H1 (cell line): Measurements from ENCODE around the gene LSG1. TPM values are rescaled to one million over a fixed set of nuclear protein-coding genes. Genes with fewer than 3 reads are reported as not detected.
"Not testable (repeated sequence)": the region's sequence is repeated elsewhere in the genome, so short reads cannot be mapped to it uniquely, and the experiment has no call there.

ENCODE experiments used
- CTCF ChIA-PET: fragments of 300-600 bp; sonication (Branson Sonifier 250); formaldehyde crosslinking; loops from one replicate; lab custom pipeline; 2021; ENCODE audit not compliant: partially characterized antibody; lab: Charles Lee
- POLR2A ChIA-PET: fragments of 300-600 bp; sonication (Branson Sonifier 250); formaldehyde crosslinking; loops from one replicate; lab custom pipeline; 2021; ENCODE audit warnings: inconsistent platforms; ENCODE audit not compliant: partially characterized antibody; lab: Charles Lee
- DNase-seq, 2 experiments: peaks; one replicate each; pipeline versions ENCODE4 v3.0.0 to v3.0.0-alpha.2; 2010 to 2022; ENCODE audit warnings: low spot score in 2 of 2, low read depth in 1 of 2, mixed read lengths in 1 of 2
- FAIRE-seq: peaks from 2 replicates; lab custom pipeline; 2011; peaks lifted over from hg19 to GRCh38; lab: Jason Lieb, UNC
- H2AFZ ChIP-seq: 2 replicates; pipeline ENCODE4 v1.8.1; 2012; ENCODE audit warnings: low read length, inconsistent platforms
- H2AK5ac ChIP-seq: 2 replicates; pipeline ENCODE4 v1.6.1; 2013; ENCODE audit warnings: low read depth, low read length
- H2BK120ac ChIP-seq: replicated peaks from 2 replicates; pipeline ENCODE3; 2013; ENCODE audit warnings: low read depth, low read length, inconsistent platforms
- H2BK12ac ChIP-seq: 2 replicates; pipeline ENCODE4 v1.6.1; 2013; ENCODE audit warnings: low read depth, low read length
- H2BK15ac ChIP-seq: 2 replicates; pipeline ENCODE4 v1.6.1; 2013; ENCODE audit warnings: low read length
- H2BK20ac ChIP-seq: 2 replicates; pipeline ENCODE4 v1.6.1; 2013; ENCODE audit warnings: low read length
- H2BK5ac ChIP-seq: 2 replicates; pipeline ENCODE4 v1.6.1; 2013; ENCODE audit warnings: low read depth, low read length
- H3K14ac ChIP-seq: 2 replicates; pipeline ENCODE4 v1.6.1; 2013; ENCODE audit warnings: inconsistent platforms; ENCODE audit not compliant: insufficient read length
- H3K18ac ChIP-seq: 2 replicates; pipeline ENCODE4 v1.6.1; 2013; ENCODE audit warnings: low read length; ENCODE audit errors: extremely low read depth
- H3K23ac ChIP-seq: 2 replicates; pipeline ENCODE4 v1.6.1; 2013; ENCODE audit warnings: inconsistent platforms; ENCODE audit not compliant: insufficient read length
- H3K23me2 ChIP-seq: 2 replicates; pipeline ENCODE4 v1.6.1; 2013; ENCODE audit warnings: low read depth, low read length
- H3K27ac ChIP-seq: 2 replicates; pipeline ENCODE4 v1.6.1; 2011; ENCODE audit warnings: low read depth, low read length, inconsistent platforms
- H3K27me3 ChIP-seq, 4 experiments: replicated peaks in 1 of 4; 1 replicate in 1 of 4; 2 replicates in 3 of 4; pipeline versions ENCODE4 v1.6.1 to v1.8.1; 2011 to 2013; ENCODE audit warnings: low read length in 3 of 4, mild to moderate bottlenecking in 3 of 4, inconsistent platforms in 2 of 4, mixed read lengths in 2 of 4, moderate library complexity in 1 of 4; ENCODE audit not compliant: control insufficient read depth in 3 of 4, insufficient read depth in 3 of 4; ENCODE audit errors: extremely low read depth in 1 of 4
- H3K36me3 ChIP-seq, 4 experiments: 2 replicates each; pipeline versions ENCODE4 v1.6.1 to v1.8.1; 2011 to 2013; ENCODE audit warnings: mild to moderate bottlenecking in 4 of 4, low read length in 3 of 4, moderate library complexity in 2 of 4, control low read depth in 1 of 4, inconsistent platforms in 1 of 4; ENCODE audit not compliant: insufficient read depth in 4 of 4, control insufficient read depth in 2 of 4
- H3K4ac ChIP-seq: replicated peaks from 2 replicates; pipeline ENCODE3; 2013; ENCODE audit warnings: low read length, low read depth, mixed read lengths, inconsistent platforms; ENCODE audit not compliant: insufficient read length
- H3K4me1 ChIP-seq, 4 experiments: replicated peaks in 1 of 4; 1 replicate in 1 of 4; 2 replicates in 3 of 4; pipeline versions ENCODE4 v1.6.1 to v1.8.1; 2011 to 2013; ENCODE audit warnings: low read length in 3 of 4, inconsistent platforms in 2 of 4, mixed read lengths in 1 of 4; ENCODE audit not compliant: insufficient read depth in 4 of 4, control insufficient read depth in 3 of 4
- H3K4me2 ChIP-seq, 2 experiments: 2 replicates each; pipeline versions ENCODE4 v1.6.1 to v1.8.1; 2011 to 2013; ENCODE audit warnings: low read depth in 2 of 2, low read length in 2 of 2, control low read depth in 1 of 2, inconsistent platforms in 1 of 2, mild to moderate bottlenecking in 1 of 2; ENCODE audit not compliant: insufficient read depth in 1 of 2
- H3K4me3 ChIP-seq, 4 experiments: fragments of 200-600, 300-600 bp in 1 of 4; sonication (generic), shearing (Covaris generic), sonication (Bioruptor Twin) in 1 of 4; 2 replicates each; pipeline versions ENCODE4 v1.5.1 to v1.8.1; 2011 to 2016; ENCODE audit warnings: low read length in 4 of 4, low read depth in 3 of 4, control low read depth in 2 of 4, inconsistent platforms in 2 of 4, mild to moderate bottlenecking in 2 of 4, mixed read lengths in 1 of 4, moderate library complexity in 1 of 4; ENCODE audit not compliant: insufficient read depth in 2 of 4; ENCODE audit errors: extremely low read depth in 1 of 4
- H3K56ac ChIP-seq: replicated peaks from 2 replicates; pipeline ENCODE3; 2013; ENCODE audit warnings: low read depth, mild to moderate bottlenecking, mixed read lengths, low read length, inconsistent platforms; ENCODE audit not compliant: insufficient read length
- H3K79me1 ChIP-seq: 2 replicates; pipeline ENCODE4 v1.6.1; 2013; ENCODE audit warnings: low read depth, low read length, control low read depth
- H3K79me2 ChIP-seq, 2 experiments: 2 replicates each; pipeline versions ENCODE4 v1.6.1 to v1.8.1; 2012 to 2013; ENCODE audit warnings: low read length in 2 of 2, mild to moderate bottlenecking in 2 of 2, inconsistent platforms in 1 of 2; ENCODE audit not compliant: insufficient read depth in 2 of 2, control insufficient read depth in 1 of 2
- H3K9ac ChIP-seq, 4 experiments: replicated peaks in 1 of 4; 1 replicate in 1 of 4; 2 replicates in 3 of 4; pipeline versions ENCODE4 v1.6.1 to v1.8.1; 2011 to 2013; ENCODE audit warnings: low read depth in 3 of 4, low read length in 3 of 4, control low read depth in 2 of 4, mild to moderate bottlenecking in 2 of 4, moderate library complexity in 2 of 4, inconsistent platforms in 1 of 4; ENCODE audit errors: extremely low read depth in 1 of 4
- H3K9me3 ChIP-seq, 2 experiments: 2 replicates each; pipeline versions ENCODE4 v1.6.1 to v1.8.1; 2012 to 2013; ENCODE audit warnings: mild to moderate bottlenecking in 2 of 2, moderate library complexity in 2 of 2, control low read depth in 1 of 2, inconsistent platforms in 1 of 2, low read depth in 1 of 2, low read length in 1 of 2, mixed read lengths in 1 of 2; ENCODE audit not compliant: insufficient read depth in 2 of 2
- H4K20me1 ChIP-seq, 2 experiments: replicated peaks in 1 of 2; 2 replicates each; pipeline versions ENCODE3 to v1.8.1; 2011 to 2013; ENCODE audit warnings: inconsistent platforms in 2 of 2, low read length in 2 of 2, mild to moderate bottlenecking in 1 of 2; ENCODE audit not compliant: insufficient read depth in 2 of 2, control insufficient read depth in 1 of 2
- H4K5ac ChIP-seq: 2 replicates; pipeline ENCODE4 v1.6.1; 2013; ENCODE audit warnings: low read length, low read depth, mixed read lengths, inconsistent platforms; ENCODE audit not compliant: insufficient read length
- H4K8ac ChIP-seq: 2 replicates; pipeline ENCODE4 v1.8.0; 2013; ENCODE audit warnings: mild to moderate bottlenecking, moderate library complexity, low read length, inconsistent platforms; ENCODE audit not compliant: insufficient read depth; ENCODE audit errors: extremely low read depth
- H4K91ac ChIP-seq: replicated peaks from 2 replicates; pipeline ENCODE3; 2013; ENCODE audit warnings: low read length, mixed read lengths, inconsistent platforms; ENCODE audit not compliant: insufficient read length
- BACH1 ChIP-seq: IDR thresholded peaks from 2 replicates; pipeline ENCODE4 v1.6.1; 2012; ENCODE audit warnings: low read length, improper control_type of control experiment
- CREB1 ChIP-seq: IDR thresholded peaks from 2 replicates; pipeline ENCODE4 v1.6.1; 2012; ENCODE audit warnings: inconsistent platforms
- PHF8 ChIP-seq: fragments of 200-600 bp; sonication (generic); conservative IDR thresholded peaks from 2 replicates; pipeline ENCODE4 v1.7.1; 2012; ENCODE audit warnings: low read depth, mild to moderate bottlenecking, inconsistent platforms, low read length, moderate library complexity
- SIRT6 ChIP-seq: IDR thresholded peaks from one replicate; pipeline ENCODE4 v1.7.1; 2012; ENCODE audit warnings: low read length, inconsistent platforms
- WGBS, 2 experiments: shearing (Covaris generic) in 1 of 2; methylation state at CpG; one replicate each; pipeline versions ENCODE4 v1.1.6 to v1.1.7; 2013 to 2015; ENCODE audit warnings: low lambda C conversion rate in 2 of 2, mixed read lengths in 2 of 2, inconsistent platforms in 1 of 2, low coverage in 1 of 2, missing lambda C conversion rate in 1 of 2; ENCODE audit not compliant: insufficient replicate concordance in 2 of 2, insufficient coverage in 1 of 2, insufficient read length in 1 of 2; ENCODE audit errors: extremely low coverage in 1 of 2, missing lambda C conversion rate in 1 of 2; 5-methylcytosine and 5-hydroxymethylcytosine counted together
- polyA plus RNA-seq, 7 experiments: library from polyadenylated mRNA; depleted of rRNA in 3 of 7; stranded (reverse) in 5 of 7; unstranded in 2 of 7; fragments of >200 nt in 5 of 7; fragments of 200-250 nt in 2 of 7; gene quantifications; 1 replicate in 5 of 7; 2 replicates in 1 of 7; 4 replicates in 1 of 7; pipeline versions ENCODE4 v1.2.1 to v1.2.3, GENCODE V29; 2011 to 2013; ENCODE audit warnings: missing spikeins in 2 of 7, mixed read lengths in 2 of 7
- total RNA-seq: library from RNA; stranded (reverse); fragmentation: NEBNext Ultra II Directional; extraction: Animal tissue kit (Norgen Biotek cat#: 25700); gene quantifications from 2 replicates; pipeline ENCODE4 v1.2.1, GENCODE V29; 2021

Gene LSG1
- total and polyA plus RNA-seq, 2 of the 8 experiments (the other 6 are each of a cell fraction or from before 2014, with no cell fraction given): 23.7 to 47.6 TPM

- TF ChIP-seq PHF8 (no peak), SIRT6 (no peak), CREB1 (no peak), BACH1 (no peak)
Measured at GRCh38 chr3:194606163-194606562, 65.8 kb downstream of the LSG1 start (continued).

GRCh38 chr3:194605314-194605713 lies 66.7 kb downstream of the LSG1 start:
- not testable (repeated sequence) for H3K79me2 ChIP-seq, H2BK5ac ChIP-seq, H4K8ac ChIP-seq, H2BK15ac ChIP-seq, H3K27ac ChIP-seq, H3K14ac ChIP-seq, H4K20me1 ChIP-seq, H2BK20ac ChIP-seq, H3K9me3 ChIP-seq, H3K4me1 ChIP-seq, H3K4me2 ChIP-seq, H2BK12ac ChIP-seq, H3K4ac ChIP-seq, H3K18ac ChIP-seq, H4K91ac ChIP-seq, FAIRE-seq, H3K9ac ChIP-seq, H3K79me1 ChIP-seq, H3K27me3 ChIP-seq, H3K23ac ChIP-seq, H3K36me3 ChIP-seq, DNase-seq, H3K56ac ChIP-seq, H4K5ac ChIP-seq, H3K23me2 ChIP-seq, H2AK5ac ChIP-seq, H3K4me3 ChIP-seq, H2AFZ ChIP-seq, H2BK120ac ChIP-seq
- 88% methylated on average over 7 of the region's 7 CpGs; no CpG with 5 or more reads in 1 of the 2 experiments for WGBS, 2 experiments
- ChIA-PET CTCF (interaction anchor here (0.9 to 1.9 kb wide), 10 partner anchors 9 to 776 kb away, joined by 3 to 9 read pairs (median 4); no protein-coding TSS in a partner anchor), POLR2A (interaction anchor here (0.7 to 1.5 kb wide), 4 partner anchors 9 to 70 kb away, joined by 3 to 4 read pairs (median 3); no protein-coding TSS in a partner anchor)
